Left hindlimb (tissue), 1 donor: Measurements from ENCODE around the gene URI1.

Experiments
- DNase-seq: peaks from one replicate; pipeline ENCODE4 v3.0.0-alpha.2; 2018

URI1 gene

DNA sequence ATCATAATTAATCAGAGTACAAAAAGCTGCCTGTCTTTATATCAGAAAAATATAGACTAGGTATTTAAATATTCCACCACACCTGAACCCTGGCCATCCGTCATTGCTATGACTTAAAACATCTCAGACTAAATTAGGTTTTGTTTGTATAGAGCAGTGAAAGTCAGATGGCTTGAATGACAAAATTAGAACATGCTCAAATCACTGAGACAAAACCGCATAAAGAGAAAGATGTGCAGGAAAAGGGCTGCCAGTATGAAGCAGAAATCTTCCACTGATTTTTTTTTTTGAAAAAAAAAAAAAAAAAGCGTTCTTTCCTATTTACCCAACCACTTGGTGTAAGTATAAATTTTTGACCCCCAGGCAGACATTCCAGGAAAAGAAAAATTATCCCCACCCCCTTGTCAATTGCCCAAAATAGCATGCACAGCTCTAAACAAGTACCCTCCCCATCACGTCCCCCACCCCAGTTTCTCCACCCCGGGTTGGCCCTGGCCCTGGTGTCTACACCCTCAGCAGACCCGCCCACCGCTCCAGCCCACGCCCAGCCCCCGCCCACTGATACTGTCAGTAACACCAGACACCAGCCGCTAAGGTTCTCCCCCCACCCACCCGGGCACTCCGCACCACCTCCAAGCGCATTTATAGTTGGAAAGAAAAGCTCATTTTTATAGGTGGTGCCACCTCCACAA, 118.6 kb downstream of the URI1 start:
- no peak for DNase-seq

DNA sequence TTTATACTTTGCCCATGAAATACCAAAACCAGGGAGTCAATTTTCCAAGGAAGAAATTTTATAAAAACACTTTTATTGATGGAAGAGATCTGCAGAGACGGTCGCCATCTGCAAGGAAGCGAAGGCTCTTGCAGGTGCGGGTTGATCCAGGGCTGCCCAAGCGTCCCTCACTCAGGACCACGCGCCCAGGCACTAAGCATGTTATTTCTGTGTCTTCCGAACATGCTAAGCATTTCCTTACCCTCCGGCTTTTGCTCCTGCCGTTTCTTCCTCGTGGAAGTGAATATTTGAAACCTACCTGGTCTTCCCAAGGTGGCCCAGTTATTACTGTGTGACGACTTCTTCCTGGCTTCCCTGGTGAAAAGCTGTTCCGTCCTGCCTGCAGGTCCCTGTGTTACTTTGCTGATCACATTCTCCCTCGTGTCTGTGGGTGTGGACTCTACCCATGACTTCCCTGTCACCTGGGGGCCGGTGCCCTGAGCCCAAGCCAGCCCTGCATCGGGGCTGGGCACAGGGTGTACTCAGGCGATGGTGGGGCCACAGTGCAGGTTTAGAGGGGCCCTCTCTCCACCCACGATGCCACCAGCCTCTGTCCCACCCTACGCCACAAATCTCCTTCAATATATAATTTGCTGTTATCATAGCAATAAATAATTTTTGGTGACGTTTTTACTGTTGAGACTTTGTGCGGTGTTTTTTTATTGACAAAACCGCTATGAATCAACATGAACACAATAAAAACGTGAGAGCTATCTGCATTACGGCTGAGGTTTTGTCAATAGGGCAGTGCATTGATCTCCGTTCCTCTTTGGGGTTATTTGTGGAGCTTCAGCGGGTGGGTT, 119.4 kb downstream of the URI1 start:
- no peak for DNase-seq

DNA sequence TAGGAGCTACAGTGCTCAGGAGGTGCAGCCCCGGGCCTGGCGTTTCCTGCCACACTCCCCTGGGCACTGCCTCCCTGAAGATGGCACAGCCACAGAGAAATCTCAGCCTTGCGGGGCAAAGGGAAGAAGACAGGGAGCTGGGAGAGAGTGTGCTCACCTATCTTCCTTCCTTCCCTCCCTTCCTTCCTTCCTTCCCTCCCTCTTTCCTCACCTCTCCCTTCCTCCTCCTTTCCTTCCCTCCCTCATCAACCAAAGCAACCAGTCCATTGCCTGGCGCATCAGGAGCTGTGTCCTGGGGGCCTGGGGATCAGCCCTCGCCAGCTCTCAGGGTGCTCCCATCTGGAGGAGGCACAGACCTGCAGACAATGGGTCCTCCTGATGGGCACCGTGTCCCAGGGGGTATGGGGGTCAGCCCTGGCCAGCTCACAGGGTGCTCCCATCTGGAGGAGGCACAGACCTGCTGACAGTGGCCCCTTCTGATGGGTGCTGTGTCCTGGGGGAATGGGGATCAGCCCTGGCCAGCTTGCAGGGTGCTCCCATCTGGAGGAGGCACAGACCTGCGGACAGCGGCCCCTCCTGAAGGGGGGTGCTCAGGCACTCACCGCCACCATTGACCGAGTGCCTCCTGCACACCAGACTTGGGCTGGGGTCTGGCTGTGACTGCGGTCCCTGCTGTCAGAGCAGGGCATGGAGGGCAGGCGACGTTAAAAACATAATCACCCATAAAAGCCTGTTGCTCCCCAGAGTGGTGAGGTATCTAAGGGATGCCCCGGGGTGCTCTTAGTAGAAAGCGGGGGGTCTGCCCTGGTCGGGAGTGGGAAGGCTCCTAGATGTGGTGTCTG, 120.2 kb downstream of the URI1 start:
- no peak for DNase-seq

DNA sequence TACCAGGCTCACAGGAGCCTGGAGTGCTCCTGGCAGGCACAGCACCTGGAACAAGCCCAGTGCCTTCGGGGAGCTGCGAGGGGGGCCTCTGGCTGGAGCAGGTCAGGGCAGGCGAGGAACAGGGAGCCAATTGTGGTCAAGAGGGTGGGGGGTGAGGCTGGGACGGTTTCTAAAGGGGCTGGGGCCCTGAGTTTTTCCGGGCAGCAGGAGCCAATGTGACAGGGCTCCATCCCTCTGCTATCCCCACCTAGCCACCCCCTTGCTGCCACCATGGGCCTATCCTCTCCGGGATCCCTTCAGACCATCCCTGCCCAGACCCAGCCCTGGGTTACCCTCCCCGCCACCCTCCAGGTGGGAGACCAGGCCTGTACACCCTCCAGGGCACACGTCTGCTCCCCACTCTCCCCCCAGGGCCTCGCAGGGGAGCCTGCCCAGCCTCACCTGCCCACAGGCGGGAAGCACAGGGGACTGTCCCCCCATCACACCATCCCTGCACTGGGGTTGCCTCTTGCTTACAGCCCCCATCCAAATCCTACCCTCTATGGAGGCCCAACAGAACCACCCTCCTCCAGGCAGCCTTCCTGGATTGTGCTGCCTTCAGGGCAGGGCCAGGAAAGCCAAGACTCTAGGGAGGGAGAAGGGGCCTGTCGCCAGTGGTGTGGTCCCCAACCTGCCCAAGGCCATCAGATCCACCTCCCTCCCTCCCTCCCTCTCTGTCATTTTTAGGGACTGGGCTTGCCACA, 121.0 kb downstream of the URI1 start:
- DNase-seq: no peak

DNA sequence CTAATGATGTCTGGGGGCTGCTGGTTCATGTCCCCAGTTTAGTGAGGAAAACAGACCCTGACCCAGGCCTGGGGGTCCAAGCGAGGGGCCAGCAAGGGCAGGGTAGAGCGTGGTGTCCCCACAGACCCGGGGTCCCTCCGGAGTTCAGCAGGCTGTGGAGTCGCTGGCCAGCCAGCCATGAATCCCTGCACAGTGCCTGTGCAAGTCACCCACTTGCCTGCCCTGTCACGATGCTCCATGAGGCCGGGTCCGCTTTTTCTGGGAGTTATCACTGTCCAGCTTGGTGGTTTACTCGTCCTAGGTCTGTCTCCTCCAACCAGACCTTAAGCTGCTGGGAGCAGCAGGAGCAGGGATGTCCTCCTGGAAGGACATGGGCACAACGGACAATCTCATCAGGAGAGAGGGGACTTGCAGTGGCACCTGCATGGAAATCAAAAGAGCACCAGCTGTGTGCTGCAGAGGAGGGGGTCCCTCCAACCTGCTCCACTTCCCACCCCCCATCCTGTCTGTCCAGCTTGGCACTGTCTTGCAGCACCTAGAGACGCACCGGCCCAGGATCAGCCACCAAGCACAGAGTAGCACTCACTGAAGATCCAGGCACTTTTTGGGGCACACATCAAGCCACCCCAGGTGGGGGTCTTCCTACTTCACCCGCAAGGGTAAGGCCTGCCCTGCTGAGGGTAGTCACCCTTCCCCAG, 121.8 kb downstream of the URI1 start:
- no peak for DNase-seq

DNA sequence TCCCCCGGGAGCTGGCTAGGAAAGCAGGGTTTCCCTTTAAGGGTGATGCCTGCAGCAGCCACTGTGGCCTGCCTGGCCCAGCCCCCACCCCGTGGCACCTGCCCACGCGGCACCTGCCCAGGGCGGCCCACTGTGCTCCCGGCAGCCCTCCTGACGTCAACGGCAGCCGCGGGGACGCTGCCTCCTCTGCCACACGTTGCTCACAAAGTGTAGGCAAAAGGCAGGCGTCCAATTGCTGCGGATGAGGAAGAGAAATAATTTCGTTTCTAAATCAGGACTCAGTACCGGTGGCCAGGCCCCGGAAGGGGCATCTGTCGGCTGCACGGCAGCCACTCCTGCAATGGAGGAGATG, 122.3 kb downstream of the URI1 start:
- DNase-seq: no peak

DNA sequence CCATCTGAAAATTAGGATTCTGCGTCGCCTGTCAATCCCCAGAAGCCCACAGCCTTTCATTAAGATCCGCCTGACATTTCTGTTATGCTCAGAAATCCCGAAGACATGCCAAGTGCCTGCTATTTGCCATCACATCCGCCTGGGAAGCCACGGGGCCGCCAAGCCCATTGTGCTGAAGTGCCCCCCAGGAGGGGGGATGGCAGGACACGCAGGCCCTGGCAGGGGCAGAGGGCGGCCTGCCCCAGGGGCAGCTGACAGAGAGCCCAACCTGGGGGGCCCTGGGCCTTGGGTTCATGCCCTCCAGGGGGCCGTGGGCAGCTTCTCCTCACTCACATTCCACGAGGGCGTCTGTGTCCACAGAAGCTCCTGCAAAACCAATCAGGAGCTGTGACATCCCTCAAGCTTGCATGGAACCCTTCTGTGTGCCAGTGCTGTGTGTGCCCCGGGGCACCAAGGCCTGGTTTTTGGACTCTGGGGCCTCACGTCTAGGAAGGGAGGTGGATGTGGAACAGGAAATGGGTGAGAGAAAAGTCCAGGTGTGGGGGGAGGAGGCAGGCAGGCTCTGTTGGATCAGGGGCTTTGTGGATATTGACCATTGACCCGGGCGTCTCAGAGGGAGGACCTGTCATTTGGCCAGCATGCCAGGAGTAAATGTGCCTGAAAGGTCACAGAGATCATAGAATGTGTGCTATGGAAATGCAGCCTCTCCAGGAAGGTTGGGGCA, 122.9 kb downstream of the URI1 start:
- DNase-seq: no peak

DNA sequence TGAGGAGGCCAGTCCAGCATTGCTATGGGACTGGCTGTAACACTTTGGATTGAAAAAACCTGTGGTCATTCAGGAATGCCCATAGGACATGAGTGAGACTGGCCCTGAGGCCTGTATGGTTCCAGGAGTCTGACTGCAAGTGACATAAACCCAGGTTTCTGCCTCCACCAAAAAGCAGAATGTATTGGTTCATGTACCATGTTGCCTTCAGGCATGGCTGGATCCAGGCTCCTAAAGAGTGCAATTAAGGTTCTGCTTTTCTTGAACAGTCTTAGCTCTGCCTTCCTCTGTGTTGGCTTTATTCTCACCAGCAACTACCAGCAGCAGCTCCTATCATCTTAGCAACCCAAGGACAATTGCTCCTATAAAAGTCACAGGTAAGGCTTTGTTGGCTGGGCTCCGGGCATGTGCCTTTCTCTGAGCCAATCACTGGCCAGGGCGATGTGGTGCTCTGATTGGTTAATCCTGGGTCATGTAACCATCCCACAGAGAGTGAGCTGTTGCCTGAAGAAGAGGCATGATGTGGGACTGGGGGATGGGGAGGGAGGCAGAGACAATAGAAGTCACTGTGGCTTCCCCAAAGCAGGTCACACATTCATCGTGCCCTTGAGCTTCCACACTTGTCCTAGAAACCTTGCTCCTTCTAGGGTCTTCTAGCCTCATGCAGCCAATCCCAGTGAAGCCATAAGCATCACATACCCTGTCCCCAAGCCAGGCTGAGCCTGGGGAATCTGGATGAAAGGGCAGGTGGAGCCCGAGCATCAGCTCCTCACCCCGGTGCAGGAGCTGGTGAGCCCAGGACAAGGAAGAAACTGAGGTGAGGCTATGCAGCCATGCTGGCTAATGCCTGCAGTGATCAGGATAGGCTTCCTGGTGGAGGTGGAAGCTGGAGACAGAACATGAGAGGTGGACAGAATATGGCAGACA, 123.9 kb downstream of the URI1 start:
- DNase-seq: no peak
